HepG2 (cell line): ENCODE measurements around the gene OTUB2. TPM values are rescaled to one million over a fixed set of nuclear protein-coding genes. Genes with fewer than 3 reads are reported as not detected.

ENCODE experiments used
- ATAC-seq: fragments of 200-7000 bp; cut with Tn5 transposase; 3 replicates; pipeline ENCODE4 v1.9.1; 2020; ENCODE audit warnings: mild to moderate bottlenecking, moderate library complexity
- BruUV-seq: library from RNA; stranded (reverse); fragments of 400-500 nt; replicated peaks from 2 replicates; lab custom pipeline; 2021; lab: Mats Ljungman, UMichigan
- CTCF ChIA-PET: fragments of 300-600 bp; formaldehyde crosslinking; extraction: SDS; loops from one replicate; lab custom pipeline; 2021; ENCODE audit warnings: low total read pairs, inconsistent platforms, low intra/inter-chr PET ratio; lab: Yijun Ruan, JAX
- POLR2A ChIA-PET: fragments of 350-600 bp; sonication (Branson Sonifier 250); formaldehyde crosslinking; loops from one replicate; lab custom pipeline; 2020; ENCODE audit warnings: antibody characterized with exemption, inconsistent platforms; lab: Yijun Ruan, JAX
- DNase-seq: peaks from one replicate; pipeline ENCODE4 v3.0.0-alpha.2; 2015; ENCODE audit warnings: low spot score
- FAIRE-seq: peaks from 3 replicates; lab custom pipeline; 2011; peaks lifted over from hg19 to GRCh38; lab: Jason Lieb, UNC
- H2AFZ ChIP-seq: one replicate; pipeline ENCODE4 v1.6.1; 2011; ENCODE audit warnings: low read length, inconsistent platforms
- H3K27ac ChIP-seq: fragments of 300-600 bp; 3 replicates; pipeline ENCODE4 v1.8.0; 2011; ENCODE audit warnings: mixed run types, mild to moderate bottlenecking, mixed read lengths, low read length, inconsistent platforms; ENCODE audit not compliant: insufficient read depth; ENCODE audit errors: extremely low read length
- H3K27me3 ChIP-seq, 2 experiments: fragments of 200-600 bp in 1 of 2; 2 replicates in 1 of 2; 3 replicates in 1 of 2; pipeline versions ENCODE4 v1.6.0 to v1.8.0; 2011; ENCODE audit warnings: low read length in 2 of 2, mild to moderate bottlenecking in 2 of 2, moderate library complexity in 2 of 2, inconsistent platforms in 1 of 2; ENCODE audit not compliant: insufficient read depth in 2 of 2, control insufficient read depth in 1 of 2
- H3K36me3 ChIP-seq, 2 experiments: fragments of 200-600 bp in 1 of 2; replicated peaks in 1 of 2; 2 replicates in 1 of 2; 3 replicates in 1 of 2; pipeline versions ENCODE4 v1.5.1 to v1.8.0; 2011; ENCODE audit warnings: low read length in 2 of 2, inconsistent platforms in 1 of 2; ENCODE audit not compliant: insufficient read depth in 2 of 2, control insufficient read depth in 1 of 2
- H3K4me1 ChIP-seq: 2 replicates; pipeline ENCODE4 v1.5.1; 2012; ENCODE audit warnings: low read length, inconsistent platforms; ENCODE audit not compliant: insufficient read depth
- H3K4me2 ChIP-seq: 2 replicates; pipeline ENCODE4 v1.6.0; 2011; ENCODE audit warnings: low read depth, low read length, inconsistent platforms
- H3K4me3 ChIP-seq, 3 experiments: fragments of 200-600 bp in 1 of 3; sonication (generic), shearing (Covaris generic) in 1 of 3; replicated peaks in 1 of 3; 2 replicates each; pipeline ENCODE4 v1.5.1; 2011 to 2016; ENCODE audit warnings: low read length in 3 of 3, inconsistent platforms in 2 of 3, low read depth in 2 of 3, mild to moderate bottlenecking in 2 of 3, control low read depth in 1 of 3, mixed read lengths in 1 of 3; ENCODE audit not compliant: insufficient read depth in 1 of 3
- H3K79me2 ChIP-seq: one replicate; pipeline ENCODE4 v1.6.1; 2011; ENCODE audit warnings: low read length, inconsistent platforms; ENCODE audit not compliant: insufficient read depth
- H3K9ac ChIP-seq: 2 replicates; pipeline ENCODE4 v1.6.0; 2011; ENCODE audit warnings: mild to moderate bottlenecking, low read depth, low read length, inconsistent platforms; ENCODE audit not compliant: insufficient read depth
- H3K9me3 ChIP-seq: 2 replicates; pipeline ENCODE4 v1.5.1; 2012; ENCODE audit warnings: mild to moderate bottlenecking, low read length
- H4K20me1 ChIP-seq: 2 replicates; pipeline ENCODE4 v1.6.0; 2011; ENCODE audit warnings: inconsistent platforms, mild to moderate bottlenecking, low read length, moderate library complexity; ENCODE audit not compliant: insufficient read depth
- HDAC1 ChIP-seq: sonication (generic); formaldehyde crosslinking; IDR thresholded peaks from 2 replicates; pipeline ENCODE4 v1.5.1; 2020; ENCODE audit warnings: mild to moderate bottlenecking, missing genetic modification reagents
- SOX6 ChIP-seq, 2 experiments: fragments of 450-650 bp in 1 of 2; sonication (generic) in 1 of 2; formaldehyde crosslinking in 1 of 2; IDR thresholded peaks; 2 replicates each; pipeline versions ENCODE4 v1.4.0 to v1.6.1; 2017 to 2020; ENCODE audit warnings: antibody characterized with exemption in 1 of 2, mild to moderate bottlenecking in 1 of 2, missing genetic modification reagents in 1 of 2
- XRCC5 ChIP-seq: fragments of 200-400 bp; formaldehyde crosslinking; optimal IDR thresholded peaks from 2 replicates; pipeline ENCODE3; 2017; ENCODE audit warnings: mild to moderate bottlenecking, low read length
- ZNF318 ChIP-seq: sonication (generic); formaldehyde crosslinking; IDR thresholded peaks from 2 replicates; pipeline ENCODE4 v1.4.0; 2020; ENCODE audit warnings: mild to moderate bottlenecking, missing genetic modification reagents
- ZNF484 ChIP-seq: sonication (generic); formaldehyde crosslinking; IDR thresholded peaks from 2 replicates; pipeline ENCODE4 v1.5.1; 2020; ENCODE audit warnings: mild to moderate bottlenecking, low read depth, missing genetic modification reagents, borderline replicate concordance
- ZNF816 ChIP-seq: sonication (generic); formaldehyde crosslinking; IDR thresholded peaks from 2 replicates; pipeline ENCODE4 v1.8.0; 2022; ENCODE audit warnings: missing genetic modification reagents, mild to moderate bottlenecking, borderline replicate concordance
- WGBS: methylation state at CpG from one replicate; pipeline ENCODE4 v1.1.6; 2017; ENCODE audit warnings: low lambda C conversion rate; 5-methylcytosine and 5-hydroxymethylcytosine counted together
- in situ Hi-C: cut with HindIII; loops from 2 replicates; pipeline ENCODE4 v1.10.0; 2017; ENCODE audit warnings: low pct_unique_long_range_greater_than_20kb; ENCODE audit not compliant: extremely low pct_ligation_motif_present
- intact Hi-C: fragments of 100-400 bp; cut with micrococcal nuclease; formaldehyde crosslinking; loops from one replicate; pipeline ENCODE4 v1.10.0; 2022; ENCODE audit not compliant: unreplicated experiment
- polyA plus RNA-seq, 8 experiments: library from polyadenylated mRNA; depleted of rRNA in 3 of 8; stranded (reverse) in 7 of 8; unstranded in 1 of 8; fragments of >200 nt; fragmentation: Illumina TruSeq in 4 of 8; extraction: Trizol in 4 of 8; gene quantifications; 2 replicates each; pipeline versions ENCODE4 v1.2.1 to v1.2.3, GENCODE V29; 2011 to 2016; ENCODE audit warnings: low read depth in 4 of 8, missing spikeins in 1 of 8, mixed read lengths in 1 of 8; ENCODE audit not compliant: insufficient read depth in 1 of 8
- total RNA-seq, 5 experiments: library from RNA; depleted of rRNA; stranded (reverse); fragments of >200 nt; fragmentation: Illumina TruSeq; extraction: Trizol; gene quantifications; 2 replicates each; pipeline ENCODE4 v1.2.3, GENCODE V29; 2016; ENCODE audit warnings: low read depth in 1 of 5
- TF ChIP-seq, protein P1 (sequence below): sonication (generic); formaldehyde crosslinking; IDR thresholded peaks from 2 replicates; pipeline ENCODE4 v1.4.0; 2020; ENCODE audit warnings: mild to moderate bottlenecking, missing genetic modification reagents
- TF ChIP-seq, protein P2 (sequence below): sonication (generic); formaldehyde crosslinking; IDR thresholded peaks from 2 replicates; pipeline ENCODE4 v1.4.0; 2020; ENCODE audit warnings: missing genetic modification reagents

OTUB2 gene
- total and polyA plus RNA-seq, 2 of the 13 experiments (the other 11 are each of a cell fraction or from before 2014, with no cell fraction given), result 2.2 to 2.4 TPM

DNA sequence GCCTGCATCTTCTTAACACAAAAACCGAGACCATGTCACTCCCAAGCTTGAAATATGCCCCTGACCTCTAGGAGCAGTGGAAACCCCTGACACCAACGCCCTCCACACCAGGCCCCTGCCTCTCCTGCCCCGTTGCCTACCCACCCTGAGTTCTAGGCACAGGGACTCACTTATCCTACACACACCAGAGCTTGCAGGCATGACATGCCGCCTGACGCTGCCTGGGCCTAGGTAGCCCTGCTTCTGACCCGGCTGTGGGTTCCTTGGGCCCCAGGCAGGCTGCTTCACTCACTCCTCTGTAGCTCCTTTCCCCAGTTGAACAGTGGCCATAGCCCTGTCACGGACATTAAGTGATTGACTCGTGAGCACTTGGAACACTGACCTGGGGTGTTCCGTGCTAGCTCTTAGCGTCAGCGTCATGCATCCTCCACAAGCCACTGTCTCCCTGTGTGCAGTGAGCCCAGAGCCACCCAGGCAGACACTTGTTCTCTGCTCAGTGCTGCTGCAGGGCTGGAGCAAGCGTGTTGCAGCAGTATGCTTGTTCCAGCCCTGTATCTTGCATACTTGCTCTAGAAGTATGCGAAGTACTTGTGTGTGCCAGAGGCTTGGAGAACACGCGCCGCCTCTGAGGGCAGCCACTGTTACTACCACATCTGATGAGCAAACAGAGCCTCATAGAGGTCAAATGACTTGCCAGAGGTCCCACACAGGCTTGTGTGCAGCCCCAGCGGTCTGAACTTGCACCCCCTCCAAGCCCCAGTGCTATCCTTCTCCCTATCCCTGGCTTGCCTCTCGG, 15.6 kb downstream of the OTUB2 start:
- Histone ChIP-seq H3K9ac (no peak overlapping the region), H3K4me2 (peak overlapping the region; percentile 37), H2AFZ (no peak overlapping the region), H3K27ac (no peak overlapping the region), H3K27me3 (no peaks in the 10 kb centered on the region), H3K79me2 (no peaks in the 10 kb centered on the region), H3K36me3 (peaks cover 1 to 6% of the 10 kb centered on the region in 2 experiments; a peak in 3 of 5 replicates), H3K4me1 (peaks cover 60% of the 10 kb centered on the region), H4K20me1 (no peaks in the 10 kb centered on the region), H3K9me3 (no peaks in the 10 kb centered on the region), H3K4me3 (peak overlapping the region in 1 of 3 experiments; percentile 1; a peak in 1 of 6 replicates)
- DNase-seq, result peak; percentile 75
- peak; percentile 84 for ATAC-seq
- ChIA-PET CTCF (no interaction called here), POLR2A (interaction anchor here (1.0 kb wide), 1 partner anchor 17 kb away, joined by 3 read pairs; no protein-coding TSS in a partner anchor)
- peak; percentile 87 for FAIRE-seq
- in situ Hi-C loops (no loop called here), intact Hi-C loops (no loop called here)
- BruUV-seq, result no TSS peak
- 60% methylated on average over 12 of the region's 18 CpGs for WGBS
- TF ChIP-seq ZNF484 (CRISPR knock-in tag), result no peak
- no peak for TF ChIP-seq SOX6 (IDR thresholded peaks at IDR 0.05)
- 0 out of 2 replicates have a peak, but pooled peaks have one; percentile 11 for TF ChIP-seq SOX6 (CRISPR knock-in tag; IDR thresholded peaks at IDR 0.05)
- TF ChIP-seq, protein P1, sequence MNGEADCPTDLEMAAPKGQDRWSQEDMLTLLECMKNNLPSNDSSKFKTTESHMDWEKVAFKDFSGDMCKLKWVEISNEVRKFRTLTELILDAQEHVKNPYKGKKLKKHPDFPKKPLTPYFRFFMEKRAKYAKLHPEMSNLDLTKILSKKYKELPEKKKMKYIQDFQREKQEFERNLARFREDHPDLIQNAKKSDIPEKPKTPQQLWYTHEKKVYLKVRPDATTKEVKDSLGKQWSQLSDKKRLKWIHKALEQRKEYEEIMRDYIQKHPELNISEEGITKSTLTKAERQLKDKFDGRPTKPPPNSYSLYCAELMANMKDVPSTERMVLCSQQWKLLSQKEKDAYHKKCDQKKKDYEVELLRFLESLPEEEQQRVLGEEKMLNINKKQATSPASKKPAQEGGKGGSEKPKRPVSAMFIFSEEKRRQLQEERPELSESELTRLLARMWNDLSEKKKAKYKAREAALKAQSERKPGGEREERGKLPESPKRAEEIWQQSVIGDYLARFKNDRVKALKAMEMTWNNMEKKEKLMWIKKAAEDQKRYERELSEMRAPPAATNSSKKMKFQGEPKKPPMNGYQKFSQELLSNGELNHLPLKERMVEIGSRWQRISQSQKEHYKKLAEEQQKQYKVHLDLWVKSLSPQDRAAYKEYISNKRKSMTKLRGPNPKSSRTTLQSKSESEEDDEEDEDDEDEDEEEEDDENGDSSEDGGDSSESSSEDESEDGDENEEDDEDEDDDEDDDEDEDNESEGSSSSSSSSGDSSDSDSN (CRISPR knock-in tag), result peak; percentile 36; the same call in 1 of the 2 replicates
- no peak for TF ChIP-seq ZNF816 (CRISPR knock-in tag)
- peak; percentile 18 for TF ChIP-seq XRCC5
- 0 out of 2 replicates have a peak, but pooled peaks have one; percentile 21 for TF ChIP-seq ZNF318 (CRISPR knock-in tag)
- TF ChIP-seq, protein P2, sequence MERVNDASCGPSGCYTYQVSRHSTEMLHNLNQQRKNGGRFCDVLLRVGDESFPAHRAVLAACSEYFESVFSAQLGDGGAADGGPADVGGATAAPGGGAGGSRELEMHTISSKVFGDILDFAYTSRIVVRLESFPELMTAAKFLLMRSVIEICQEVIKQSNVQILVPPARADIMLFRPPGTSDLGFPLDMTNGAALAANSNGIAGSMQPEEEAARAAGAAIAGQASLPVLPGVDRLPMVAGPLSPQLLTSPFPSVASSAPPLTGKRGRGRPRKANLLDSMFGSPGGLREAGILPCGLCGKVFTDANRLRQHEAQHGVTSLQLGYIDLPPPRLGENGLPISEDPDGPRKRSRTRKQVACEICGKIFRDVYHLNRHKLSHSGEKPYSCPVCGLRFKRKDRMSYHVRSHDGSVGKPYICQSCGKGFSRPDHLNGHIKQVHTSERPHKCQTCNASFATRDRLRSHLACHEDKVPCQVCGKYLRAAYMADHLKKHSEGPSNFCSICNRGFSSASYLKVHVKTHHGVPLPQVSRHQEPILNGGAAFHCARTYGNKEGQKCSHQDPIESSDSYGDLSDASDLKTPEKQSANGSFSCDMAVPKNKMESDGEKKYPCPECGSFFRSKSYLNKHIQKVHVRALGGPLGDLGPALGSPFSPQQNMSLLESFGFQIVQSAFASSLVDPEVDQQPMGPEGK (CRISPR knock-in tag), result 0 out of 2 replicates have a peak, but pooled peaks have one; percentile 38
- 0 out of 2 replicates have a peak, but pooled peaks have one; percentile 27 for TF ChIP-seq HDAC1
